Uterus (tissue), 2 donors: Measurements from ENCODE around the gene UPP1.

Experiments
- POLR2A ChIP-seq, 2 donors: fragments of 450-650 bp; IDR thresholded peaks; one replicate each; pipeline ENCODE4 v1.6.1; 2016; ENCODE audit warnings: antibody characterized with exemption in 2 of 2, mild to moderate bottlenecking in 1 of 2, moderate library complexity in 1 of 2
- TF ChIP-seq, protein P1 (sequence below), 4 experiments: fragments of 200-600 bp in 2 of 4; fragments of 450-650 bp in 2 of 4; sonication (generic) in 2 of 4; IDR thresholded peaks; one replicate each; pipeline ENCODE4 v1.5.1; 2016 to 2019; ENCODE audit warnings: antibody characterized with exemption in 4 of 4, mild to moderate bottlenecking in 2 of 4, moderate library complexity in 1 of 4

DNA sequence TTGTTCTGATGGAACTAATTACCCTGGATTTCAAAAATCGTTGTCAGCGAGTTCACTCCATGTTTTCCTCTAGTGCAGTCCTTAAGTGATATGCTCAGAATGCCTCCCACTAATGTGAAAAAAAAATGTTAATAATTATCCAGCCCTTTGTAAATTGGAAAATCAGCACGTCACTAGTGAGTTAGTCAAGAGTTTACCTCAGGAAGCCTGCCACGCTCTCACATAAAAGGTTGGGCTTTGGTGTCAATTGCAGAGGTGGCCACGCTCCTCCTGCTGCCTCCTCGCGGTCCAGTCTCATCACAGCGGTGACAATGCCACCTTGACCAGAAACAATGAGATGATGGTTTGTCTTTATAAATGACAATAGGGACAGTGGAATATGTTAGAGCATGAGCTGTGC is 22.5 kb downstream of the UPP1 start:
- TF ChIP-seq, protein P1, sequence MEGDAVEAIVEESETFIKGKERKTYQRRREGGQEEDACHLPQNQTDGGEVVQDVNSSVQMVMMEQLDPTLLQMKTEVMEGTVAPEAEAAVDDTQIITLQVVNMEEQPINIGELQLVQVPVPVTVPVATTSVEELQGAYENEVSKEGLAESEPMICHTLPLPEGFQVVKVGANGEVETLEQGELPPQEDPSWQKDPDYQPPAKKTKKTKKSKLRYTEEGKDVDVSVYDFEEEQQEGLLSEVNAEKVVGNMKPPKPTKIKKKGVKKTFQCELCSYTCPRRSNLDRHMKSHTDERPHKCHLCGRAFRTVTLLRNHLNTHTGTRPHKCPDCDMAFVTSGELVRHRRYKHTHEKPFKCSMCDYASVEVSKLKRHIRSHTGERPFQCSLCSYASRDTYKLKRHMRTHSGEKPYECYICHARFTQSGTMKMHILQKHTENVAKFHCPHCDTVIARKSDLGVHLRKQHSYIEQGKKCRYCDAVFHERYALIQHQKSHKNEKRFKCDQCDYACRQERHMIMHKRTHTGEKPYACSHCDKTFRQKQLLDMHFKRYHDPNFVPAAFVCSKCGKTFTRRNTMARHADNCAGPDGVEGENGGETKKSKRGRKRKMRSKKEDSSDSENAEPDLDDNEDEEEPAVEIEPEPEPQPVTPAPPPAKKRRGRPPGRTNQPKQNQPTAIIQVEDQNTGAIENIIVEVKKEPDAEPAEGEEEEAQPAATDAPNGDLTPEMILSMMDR (IDR thresholded peaks at IDR 0.05): no peak
- no peak for TF ChIP-seq POLR2A (IDR thresholded peaks at IDR 0.05)
